Measurements from ENCODE around the gene ACVRL1.
A peak's percentile ranks its signal among the peaks of the same experiment; 100 is the strongest.

Gene ACVRL1

GRCh38 chr12:51886021-51886710 is 21.1 kb upstream of the ACVRL1 start:
- no peaks in the 10 kb centered on the region for H3K36me3 ChIP-seq (ENCODE audit: control insufficient read depth, insufficient read depth, low read length)
- no peak for DNase-seq (ENCODE audit: extremely low read depth, insufficient read length)
- no peaks in the 10 kb centered on the region for H3K27me3 ChIP-seq (replicated peaks; ENCODE audit: control insufficient read depth, insufficient read depth, low read length)
- no peak overlapping the region for H3K4me3 ChIP-seq (replicated peaks; ENCODE audit: low read depth, low read length)
- no peak for TF ChIP-seq CTCF (IDR thresholded peaks at IDR 0.05; ENCODE audit: insufficient read depth, low read length, poor library complexity, severe bottlenecking)

- no peaks in the 10 kb centered on the region for H3K36me3 ChIP-seq (ENCODE audit: control insufficient read depth, insufficient read depth, low read length)
- no peak within 1 kb of the TSS for H3K4me3 ChIP-seq (replicated peaks; ENCODE audit: low read depth, low read length)
- DNase-seq (ENCODE audit: extremely low read depth, insufficient read length), result no peak
- H3K27me3 ChIP-seq (replicated peaks; ENCODE audit: control insufficient read depth, insufficient read depth, low read length), result no peaks in the 10 kb centered on the region
- no peak for TF ChIP-seq CTCF (IDR thresholded peaks at IDR 0.05; ENCODE audit: insufficient read depth, low read length, poor library complexity, severe bottlenecking)
These were observed 19.6 kb upstream of the ACVRL1 start, which contains the start of gene ANKRD33 for GRCh38 chr12:51887476-51888315. TSS of gene ANKRD33 (plus strand) at chr12:51888103. CDS start at chr12:51888187, 84 bp downstream.

- Histone ChIP-seq H3K36me3 (ENCODE audit: control insufficient read depth, insufficient read depth, low read length) (no peaks in the 10 kb centered on the region), H3K4me3 (replicated peaks; ENCODE audit: low read depth, low read length) (no peak overlapping the region), H3K27me3 (replicated peaks; ENCODE audit: control insufficient read depth, insufficient read depth, low read length) (no peaks in the 10 kb centered on the region)
- no peak for DNase-seq (ENCODE audit: extremely low read depth, insufficient read length)
- no peak for TF ChIP-seq CTCF (IDR thresholded peaks at IDR 0.05; ENCODE audit: insufficient read depth, low read length, poor library complexity, severe bottlenecking)
These were observed 18.7 kb upstream of the ACVRL1 start for GRCh38 chr12:51888316-51889215.

- peak; percentile 31 for TF ChIP-seq CTCF (IDR thresholded peaks at IDR 0.05; ENCODE audit: insufficient read depth, low read length, poor library complexity, severe bottlenecking)
- Histone ChIP-seq H3K27me3 (replicated peaks; ENCODE audit: control insufficient read depth, insufficient read depth, low read length) (no peaks in the 10 kb centered on the region), H3K4me3 (replicated peaks; ENCODE audit: low read depth, low read length) (no peak overlapping the region), H3K36me3 (ENCODE audit: control insufficient read depth, insufficient read depth, low read length) (no peaks in the 10 kb centered on the region)
- no peak for DNase-seq (ENCODE audit: extremely low read depth, insufficient read length)
These were observed 17.8 kb upstream of the ACVRL1 start for GRCh38 chr12:51889216-51890132.

GRCh38 chr12:51890133-51890464 is 17.2 kb upstream of the ACVRL1 start:
- no peak for DNase-seq (ENCODE audit: extremely low read depth, insufficient read length)
- TF ChIP-seq CTCF (IDR thresholded peaks at IDR 0.05; ENCODE audit: insufficient read depth, low read length, poor library complexity, severe bottlenecking), result no peak
- Histone ChIP-seq H3K27me3 (replicated peaks; ENCODE audit: control insufficient read depth, insufficient read depth, low read length) (no peaks in the 10 kb centered on the region), H3K4me3 (replicated peaks; ENCODE audit: low read depth, low read length) (no peak overlapping the region), H3K36me3 (ENCODE audit: control insufficient read depth, insufficient read depth, low read length) (no peaks in the 10 kb centered on the region)

Measured in GM06990 (cell line).